HUES64 (cell line): ENCODE measurements around the gene SH3RF3.

Experiments
- H3K27ac ChIP-seq: 2 replicates; pipeline ENCODE4 v1.7.0; 2013; ENCODE audit warnings: low read depth, low read length, inconsistent platforms
- H3K27me3 ChIP-seq: 2 replicates; pipeline ENCODE4 v1.6.1; 2013; ENCODE audit warnings: mild to moderate bottlenecking, low read length; ENCODE audit not compliant: insufficient read depth
- H3K36me3 ChIP-seq: 2 replicates; pipeline ENCODE4 v1.6.1; 2013; ENCODE audit warnings: mild to moderate bottlenecking, low read length; ENCODE audit not compliant: insufficient read depth
- H3K4me1 ChIP-seq: 2 replicates; pipeline ENCODE4 v1.6.1; 2013; ENCODE audit warnings: mild to moderate bottlenecking, low read length, moderate library complexity; ENCODE audit not compliant: insufficient read depth
- H3K4me3 ChIP-seq: 2 replicates; pipeline ENCODE4 v1.5.1; 2013; ENCODE audit warnings: mild to moderate bottlenecking, low read length, moderate library complexity
- H3K9ac ChIP-seq: 2 replicates; pipeline ENCODE4 v1.6.1; 2013; ENCODE audit warnings: mild to moderate bottlenecking, low read depth, low read length
- H3K9me3 ChIP-seq: 2 replicates; pipeline ENCODE4 v1.6.1; 2013; ENCODE audit warnings: low read depth, low read length; ENCODE audit not compliant: insufficient read depth
- WGBS: fragments of 150-250, 120-280 bp; methylation state at CpG from one replicate; pipeline ENCODE4 v1.1.7; 2013; ENCODE audit warnings: missing lambda C conversion rate; 5-methylcytosine and 5-hydroxymethylcytosine counted together

SH3RF3 gene

GRCh38 chr2:109295070-109295780 lies 166.2 kb downstream of the SH3RF3 start:
- WGBS = 95% methylated on average over 11 of the region's 11 CpGs
- Histone ChIP-seq H3K9me3 (no peaks in the 10 kb centered on the region), H3K36me3 (no peaks in the 10 kb centered on the region), H3K4me1 (no peaks in the 10 kb centered on the region), H3K27me3 (no peaks in the 10 kb centered on the region), H3K4me3 (no peak overlapping the region), H3K9ac (no peak overlapping the region), H3K27ac (no peak overlapping the region)

GRCh38 chr2:109295781-109296117 lies 166.7 kb downstream of the SH3RF3 start:
- no peaks in the 10 kb centered on the region for H3K4me1 ChIP-seq

GRCh38 chr2:109297566-109298490 lies 168.8 kb downstream of the SH3RF3 start:
- WGBS = 92% methylated on average over 11 of the region's 11 CpGs
- Histone ChIP-seq H3K4me1 (no peaks in the 10 kb centered on the region), H3K9ac (no peak overlapping the region), H3K27me3 (no peaks in the 10 kb centered on the region), H3K36me3 (no peaks in the 10 kb centered on the region), H3K27ac (no peak overlapping the region), H3K4me3 (no peak overlapping the region), H3K9me3 (no peaks in the 10 kb centered on the region)

More at GRCh38 chr2:109295781-109296117, 166.7 kb downstream of the SH3RF3 start:
- H3K27ac ChIP-seq = no peak overlapping the region
- H3K9ac ChIP-seq = no peak overlapping the region
- no peaks in the 10 kb centered on the region for H3K36me3 ChIP-seq
- H3K27me3 ChIP-seq = no peaks in the 10 kb centered on the region
- H3K9me3 ChIP-seq = no peaks in the 10 kb centered on the region
- H3K4me3 ChIP-seq = no peak overlapping the region
- WGBS = 91% methylated on average over 4 of the region's 4 CpGs

GRCh38 chr2:109298851-109299250 lies 169.8 kb downstream of the SH3RF3 start:
- 97% methylated on average over 6 of the region's 6 CpGs for WGBS
- Histone ChIP-seq H3K9ac (no peak overlapping the region), H3K36me3 (no peaks in the 10 kb centered on the region), H3K4me3 (no peak overlapping the region), H3K4me1 (no peaks in the 10 kb centered on the region), H3K9me3 (no peaks in the 10 kb centered on the region), H3K27me3 (no peaks in the 10 kb centered on the region), H3K27ac (no peak overlapping the region)

GRCh38 chr2:109299536-109299935 lies 170.5 kb downstream of the SH3RF3 start:
- no peak overlapping the region for H3K9ac ChIP-seq

GRCh38 chr2:109300582-109300981 lies 171.6 kb downstream of the SH3RF3 start:
- no peaks in the 10 kb centered on the region for H3K36me3 ChIP-seq
- no peaks in the 10 kb centered on the region for H3K9me3 ChIP-seq
- H3K4me3 ChIP-seq = no peak overlapping the region
- 83% methylated on average over 3 of the region's 3 CpGs for WGBS
- H3K27me3 ChIP-seq = no peaks in the 10 kb centered on the region
- H3K4me1 ChIP-seq = no peaks in the 10 kb centered on the region
- H3K9ac ChIP-seq = no peak overlapping the region
- no peak overlapping the region for H3K27ac ChIP-seq

More at GRCh38 chr2:109299536-109299935, 170.5 kb downstream of the SH3RF3 start:
- Histone ChIP-seq H3K9me3 (no peaks in the 10 kb centered on the region), H3K27me3 (no peaks in the 10 kb centered on the region), H3K27ac (no peak overlapping the region), H3K36me3 (no peaks in the 10 kb centered on the region), H3K4me3 (no peak overlapping the region), H3K4me1 (no peaks in the 10 kb centered on the region)
- 99% methylated on average over 5 of the region's 5 CpGs for WGBS

GRCh38 chr2:109301746-109302145 lies 172.7 kb downstream of the SH3RF3 start:
- H3K9me3 ChIP-seq = no peaks in the 10 kb centered on the region
- no peak overlapping the region for H3K4me3 ChIP-seq
- H3K9ac ChIP-seq = no peak overlapping the region
- no peaks in the 10 kb centered on the region for H3K36me3 ChIP-seq
- 97% methylated on average over 6 of the region's 6 CpGs for WGBS
- H3K27ac ChIP-seq = no peak overlapping the region
- no peaks in the 10 kb centered on the region for H3K27me3 ChIP-seq
- H3K4me1 ChIP-seq = no peaks in the 10 kb centered on the region; the same call in 1 of the 2 replicates

- Histone ChIP-seq H3K4me1 (no peaks in the 10 kb centered on the region; the same call in 1 of the 2 replicates), H3K27me3 (no peaks in the 10 kb centered on the region), H3K4me3 (no peak overlapping the region), H3K9me3 (no peaks in the 10 kb centered on the region), H3K27ac (no peak overlapping the region), H3K9ac (no peak overlapping the region), H3K36me3 (no peaks in the 10 kb centered on the region)
- 92% methylated on average over 6 of the region's 6 CpGs for WGBS
Observed at GRCh38 chr2:109302319-109302718, 173.3 kb downstream of the SH3RF3 start.

GRCh38 chr2:109304242-109304641 lies 175.2 kb downstream of the SH3RF3 start:
- H3K27ac ChIP-seq = no peak overlapping the region
- no peaks in the 10 kb centered on the region; the same call in 1 of the 2 replicates for H3K4me1 ChIP-seq
- 76% methylated on average over 3 of the region's 5 CpGs for WGBS
- H3K4me3 ChIP-seq = no peak overlapping the region
- no peaks in the 10 kb centered on the region for H3K27me3 ChIP-seq
- no peaks in the 10 kb centered on the region for H3K36me3 ChIP-seq
- H3K9me3 ChIP-seq = no peaks in the 10 kb centered on the region
- no peak overlapping the region for H3K9ac ChIP-seq

- Histone ChIP-seq H3K4me3 (no peak overlapping the region), H3K9ac (no peak overlapping the region), H3K9me3 (no peaks in the 10 kb centered on the region), H3K36me3 (no peaks in the 10 kb centered on the region), H3K4me1 (no peaks in the 10 kb centered on the region; the same call in 1 of the 2 replicates), H3K27ac (no peak overlapping the region), H3K27me3 (no peaks in the 10 kb centered on the region)
- WGBS = 86% methylated on average over 13 of the region's 13 CpGs
Observed at GRCh38 chr2:109304731-109305470, 175.9 kb downstream of the SH3RF3 start.
